HG02840 (cell line): ENCODE data around the gene ALLC.
"Not testable (repeated sequence)": the region's sequence is repeated elsewhere in the genome, so short reads cannot be mapped to it uniquely, and the experiment has no call there.

Source experiments
- ATAC-seq: cut with Tn5 transposase; IDR thresholded peaks from one replicate; pipeline ENCODE4 v1.9.1; 2021; ENCODE audit warnings: mild to moderate bottlenecking, moderate library complexity, moderate number of reproducible peaks; ENCODE audit not compliant: unreplicated experiment, low FRiP score

ALLC gene

GRCh38 chr2:3626118-3626811, 31.7 kb upstream of the ALLC start:
- no peak for ATAC-seq

GRCh38 chr2:3626812-3627499, 31.0 kb upstream of the ALLC start:
- no peak for ATAC-seq

GRCh38 chr2:3627500-3628100, 30.4 kb upstream of the ALLC start:
- ATAC-seq = no peak

GRCh38 chr2:3628241-3628679, 29.7 kb upstream of the ALLC start:
- ATAC-seq = no peak

GRCh38 chr2:3628800-3629199, 29.2 kb upstream of the ALLC start:
- no peak for ATAC-seq

GRCh38 chr2:3630631-3631030, 27.4 kb upstream of the ALLC start:
- no peak for ATAC-seq

GRCh38 chr2:3631161-3631850, 26.7 kb upstream of the ALLC start:
- no peak for ATAC-seq

- ATAC-seq = no peak
Measured at GRCh38 chr2:3631851-3632659, 25.9 kb upstream of the ALLC start.

GRCh38 chr2:3633089-3633981, 24.7 kb upstream of the ALLC start:
- no peak for ATAC-seq

- no peak for ATAC-seq
Measured at GRCh38 chr2:3633982-3634595, 23.9 kb upstream of the ALLC start.

GRCh38 chr2:3634596-3635121, 23.3 kb upstream of the ALLC start:
- no peak for ATAC-seq

GRCh38 chr2:3635171-3635974, 22.6 kb upstream of the ALLC start:
- ATAC-seq = no peak

GRCh38 chr2:3635975-3636327, 22.0 kb upstream of the ALLC start:
- not testable (repeated sequence) for ATAC-seq

GRCh38 chr2:3636586-3637310, 21.3 kb upstream of the ALLC start:
- no peak for ATAC-seq

- ATAC-seq = no peak
Measured at GRCh38 chr2:3637311-3637675, 20.7 kb upstream of the ALLC start.

GRCh38 chr2:3637692-3638455, 20.1 kb upstream of the ALLC start:
- no peak for ATAC-seq

- ATAC-seq = no peak
Measured at GRCh38 chr2:3638456-3638810, 19.6 kb upstream of the ALLC start.
